CD4-positive, CD25-positive, alpha-beta regulatory T cell (primary cell): ENCODE data around the gene EPHA8. TPM values are rescaled to one million over a fixed set of nuclear protein-coding genes. Genes with fewer than 3 reads are reported as not detected.

Experiments
- ATAC-seq, 2 donors: fragments of 150-1000 bp; cut with Tn5 transposase; one replicate each; pipeline ENCODE4 v1.10.0; 2021; ENCODE audit warnings: low read depth in 2 of 2, moderate number of reproducible peaks in 2 of 2, moderate library complexity in 1 of 2
- DNase-seq, 3 donors: peaks; one replicate each; pipeline versions ENCODE4 v3.0.0 to v3.0.0-alpha.2; 2012 to 2022; ENCODE audit warnings: mixed read lengths in 1 of 3
- H3K27ac ChIP-seq: one replicate; pipeline ENCODE4 v1.7.0; 2013; ENCODE audit warnings: mild to moderate bottlenecking, low read length; ENCODE audit not compliant: insufficient read depth, poor library complexity, severe bottlenecking
- H3K27me3 ChIP-seq: one replicate; pipeline ENCODE4 v1.7.0; 2013; ENCODE audit warnings: low read length; ENCODE audit not compliant: control insufficient read depth, insufficient read depth
- H3K36me3 ChIP-seq: one replicate; pipeline ENCODE4 v1.7.0; 2013; ENCODE audit warnings: mild to moderate bottlenecking, low read length, moderate library complexity; ENCODE audit not compliant: control insufficient read depth, insufficient read depth
- H3K4me1 ChIP-seq: 2 replicates; pipeline ENCODE4 v1.7.0; 2013; ENCODE audit warnings: mild to moderate bottlenecking, low read length; ENCODE audit not compliant: insufficient read depth, control insufficient read depth, poor library complexity, severe bottlenecking
- H3K4me3 ChIP-seq: one replicate; pipeline ENCODE4 v1.7.0; 2013; ENCODE audit warnings: low read depth, mild to moderate bottlenecking, low read length, moderate library complexity
- H3K9me3 ChIP-seq, 2 experiments: 1 replicate in 1 of 2; 2 replicates in 1 of 2; pipeline ENCODE4 v1.7.0; 2013; ENCODE audit warnings: low read length in 2 of 2, mild to moderate bottlenecking in 1 of 2, moderate library complexity in 1 of 2; ENCODE audit not compliant: control insufficient read depth in 2 of 2
- H3K27ac Mint-ChIP-seq, 3 donors: one replicate each; pipeline ENCODE4 v1.8.0; 2020 to 2022; ENCODE audit warnings: mild to moderate bottlenecking in 3 of 3, mixed read lengths in 3 of 3, moderate library complexity in 2 of 3
- H3K27me3 Mint-ChIP-seq: one replicate; pipeline ENCODE4 v1.8.0; 2022; ENCODE audit warnings: mild to moderate bottlenecking, mixed read lengths
- H3K36me3 Mint-ChIP-seq: one replicate; pipeline ENCODE4 v1.8.0; 2020; ENCODE audit warnings: mixed read lengths
- H3K4me1 Mint-ChIP-seq, 4 donors: one replicate each; pipeline ENCODE4 v1.8.0; 2020 to 2022; ENCODE audit warnings: mixed read lengths in 4 of 4, mild to moderate bottlenecking in 1 of 4
- H3K4me3 Mint-ChIP-seq, 4 donors: one replicate each; pipeline ENCODE4 v1.8.0; 2020 to 2022; ENCODE audit warnings: mild to moderate bottlenecking in 4 of 4, mixed read lengths in 4 of 4, moderate library complexity in 3 of 4
- H3K9me3 Mint-ChIP-seq, 7 donors: one replicate each; pipeline ENCODE4 v1.8.0; 2020 to 2022; ENCODE audit warnings: mixed read lengths in 7 of 7, mild to moderate bottlenecking in 3 of 7, moderate library complexity in 2 of 7
- polyA plus RNA-seq, 4 donors: library from polyadenylated mRNA; unstranded; fragments of 300-500 nt; fragmentation: Illumina TruSeq; gene quantifications; one replicate each; pipeline ENCODE4 v1.2.3, GENCODE V29; 2021
- total RNA-seq: library from RNA; stranded (reverse); gene quantifications from one replicate; pipeline ENCODE4 v1.2.3, GENCODE V29; 2022

EPHA8 gene
- total RNA-seq (not detected), polyA plus RNA-seq (not detected)

DNA sequence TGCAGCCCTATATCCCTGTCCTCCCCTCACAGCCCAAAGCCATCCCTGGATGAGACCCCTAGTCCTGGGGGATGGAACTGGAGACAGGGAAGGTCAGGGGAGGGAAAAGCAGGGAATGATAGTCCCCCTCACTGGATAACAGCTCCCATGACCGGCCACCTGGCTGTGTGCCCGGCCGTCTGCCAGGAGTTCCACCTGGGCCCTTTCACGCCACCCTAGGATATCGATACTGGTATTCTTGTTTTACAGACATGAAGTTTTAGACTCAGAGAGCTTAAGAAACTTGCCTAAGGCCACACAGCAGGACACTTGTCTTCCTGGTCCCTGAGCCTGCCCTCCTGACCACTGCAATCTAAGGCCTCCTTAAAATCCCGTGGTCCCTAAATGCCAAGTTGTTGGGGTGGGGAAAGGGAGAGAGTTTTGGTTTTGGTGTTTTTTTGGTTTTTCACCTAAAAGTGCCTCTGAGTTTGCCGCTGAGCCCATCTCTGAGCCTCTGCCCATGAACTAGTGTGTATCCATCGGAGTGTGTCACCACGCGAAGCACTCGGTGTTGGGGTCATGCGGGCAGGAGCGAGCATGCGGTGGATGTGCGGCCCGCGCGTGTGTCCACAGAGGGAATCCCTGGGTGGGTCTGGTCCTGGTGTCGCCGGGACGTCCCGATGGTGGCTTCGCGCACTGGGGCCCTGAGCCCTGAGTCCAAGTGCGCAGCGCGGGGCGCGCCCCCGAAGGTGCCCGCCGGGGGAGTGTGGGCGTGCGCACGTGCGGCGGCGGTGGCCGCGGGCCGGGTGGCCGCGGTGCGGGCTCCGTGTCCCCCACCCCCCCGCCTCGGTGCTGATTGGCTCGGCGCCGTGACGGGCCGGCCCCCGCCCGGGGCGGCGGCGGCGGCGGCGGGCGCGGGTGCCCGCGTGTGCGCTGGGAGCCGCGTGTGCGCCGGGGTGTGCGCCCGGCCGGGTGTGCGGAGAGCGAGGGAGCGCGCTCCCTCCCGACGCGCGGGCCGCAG is at the start of gene EPHA8:
TSS of gene EPHA8 (plus strand) at position 906 of the 1,000 bp plus-strand sequence. CDS start 147 bp downstream, outside the sequence.
- H3K27me3 ChIP-seq, result peaks cover 4% of the 10 kb centered on the region
- Mint-ChIP-seq H3K36me3 (no peaks in the 10 kb centered on the region), H3K9me3 (peaks cover 0 to 2% (median 0%) of the 10 kb centered on the region in 7 donors), H3K27ac (no peak within 1 kb of the TSS), H3K27me3 (peaks cover 57% of the 10 kb centered on the region), H3K4me1 (peaks cover 0 to 8% (median 0%) of the 10 kb centered on the region in 4 donors), H3K4me3 (peak within 1 kb of the TSS in 2 of 4 donors; percentile 31 to 46)
- H3K27ac ChIP-seq, result no peak within 1 kb of the TSS
- no peaks in the 10 kb centered on the region for H3K9me3 ChIP-seq
- H3K4me1 ChIP-seq, result no peaks in the 10 kb centered on the region
- H3K4me3 ChIP-seq, result no peak within 1 kb of the TSS
- no peaks in the 10 kb centered on the region for H3K36me3 ChIP-seq
- no peak for DNase-seq
- no peak for ATAC-seq

DNA sequence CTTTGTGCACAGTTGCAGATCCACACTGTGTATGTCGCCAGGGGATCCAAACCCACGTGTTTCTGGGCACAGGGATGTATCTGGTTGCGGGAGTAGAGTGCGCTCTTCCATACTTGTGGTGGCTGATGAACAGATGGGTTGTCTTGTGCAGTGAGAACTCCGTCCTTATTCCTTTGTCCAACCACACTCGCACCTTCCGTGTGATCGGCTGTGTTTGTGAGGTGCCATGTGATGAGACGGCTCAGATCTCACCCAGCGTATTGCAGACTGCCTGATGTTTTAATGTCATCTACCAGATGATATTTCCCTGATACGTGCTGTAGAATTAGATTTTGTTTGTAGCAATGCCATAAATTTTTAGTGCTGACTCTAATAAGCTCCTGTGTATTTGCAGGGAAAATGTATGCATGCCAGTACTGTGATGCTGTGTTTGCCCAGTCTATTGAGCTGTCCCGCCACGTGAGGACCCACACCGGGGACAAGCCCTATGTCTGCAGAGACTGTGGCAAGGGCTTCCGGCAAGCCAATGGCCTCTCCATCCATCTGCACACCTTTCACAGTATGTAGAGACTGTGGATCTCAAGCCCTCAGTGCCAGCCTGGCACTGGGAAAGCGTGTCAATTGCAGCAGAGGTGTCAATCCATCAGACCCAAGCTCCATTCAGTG is 46.2 kb upstream of the EPHA8 start:
- Mint-ChIP-seq H3K27me3 (no peaks in the 10 kb centered on the region), H3K4me1 (no peaks in the 10 kb centered on the region), H3K36me3 (peaks cover 90% of the 10 kb centered on the region), H3K4me3 (no peak overlapping the region), H3K9me3 (no peaks in the 10 kb centered on the region), H3K27ac (no peak overlapping the region)
- Histone ChIP-seq H3K27ac (no peak overlapping the region), H3K4me1 (no peaks in the 10 kb centered on the region), H3K36me3 (peaks cover 97% of the 10 kb centered on the region), H3K4me3 (no peak overlapping the region), H3K9me3 (no peaks in the 10 kb centered on the region), H3K27me3 (no peaks in the 10 kb centered on the region)
- DNase-seq (no peak), ATAC-seq (no peak)

DNA sequence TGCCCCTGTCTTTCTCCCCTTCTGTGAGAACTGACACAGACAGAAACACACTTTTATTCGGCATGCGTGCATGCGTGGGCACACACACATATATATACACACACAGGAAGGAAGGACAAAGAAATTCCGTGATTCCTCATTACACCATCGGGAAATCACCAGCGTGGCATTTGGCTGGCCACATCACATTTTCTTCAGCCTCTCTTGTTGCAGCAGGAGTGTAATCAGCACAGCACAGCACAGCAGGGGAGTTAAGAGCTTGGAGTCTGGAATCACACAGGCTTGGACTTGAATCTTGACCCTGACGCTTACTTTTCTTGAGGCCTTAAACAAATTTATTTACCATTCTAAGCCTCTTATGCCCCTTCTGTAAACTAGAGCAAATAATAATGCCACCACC is 45.3 kb upstream of the EPHA8 start:
- Histone ChIP-seq H3K9me3 (no peaks in the 10 kb centered on the region), H3K4me1 (no peaks in the 10 kb centered on the region), H3K4me3 (no peak overlapping the region), H3K36me3 (peaks cover 94% of the 10 kb centered on the region), H3K27me3 (no peaks in the 10 kb centered on the region), H3K27ac (no peak overlapping the region)
- H3K4me3 Mint-ChIP-seq, result no peak overlapping the region
- H3K4me1 Mint-ChIP-seq, result no peaks in the 10 kb centered on the region
- H3K27me3 Mint-ChIP-seq, result no peaks in the 10 kb centered on the region
- H3K36me3 Mint-ChIP-seq, result peaks cover 87% of the 10 kb centered on the region
- no peaks in the 10 kb centered on the region for H3K9me3 Mint-ChIP-seq
- ATAC-seq (no peak), DNase-seq (no peak)
- peak overlapping the region in 1 of 3 donors; percentile 33 for H3K27ac Mint-ChIP-seq

DNA sequence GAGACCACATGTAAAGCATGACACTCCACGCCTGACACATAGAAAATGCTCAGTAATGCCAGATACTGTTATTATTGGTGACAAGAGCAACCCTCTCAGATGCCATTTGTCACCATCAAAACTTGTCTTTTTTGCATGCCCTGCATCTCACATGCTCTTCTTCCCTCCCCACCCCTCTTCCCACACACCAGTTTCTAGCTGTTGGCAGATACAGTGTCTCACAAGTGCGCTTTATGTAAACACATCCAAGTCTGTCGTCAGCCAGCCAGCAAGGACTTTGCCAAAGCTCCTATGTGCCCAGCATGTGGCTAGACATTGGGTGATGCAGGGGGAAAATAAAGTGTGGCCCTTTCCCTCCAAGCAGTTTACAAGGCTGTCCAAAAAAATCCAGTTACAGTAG is 44.9 kb upstream of the EPHA8 start:
- peaks cover 94% of the 10 kb centered on the region for H3K36me3 ChIP-seq
- DNase-seq (no peak), ATAC-seq (no peak)
- no peaks in the 10 kb centered on the region for H3K4me1 ChIP-seq
- Mint-ChIP-seq H3K9me3 (no peaks in the 10 kb centered on the region), H3K27me3 (no peaks in the 10 kb centered on the region), H3K4me3 (no peak overlapping the region), H3K36me3 (peaks cover 88% of the 10 kb centered on the region), H3K27ac (peak overlapping the region in 1 of 3 donors; percentile 33), H3K4me1 (no peaks in the 10 kb centered on the region)
- no peak overlapping the region for H3K4me3 ChIP-seq
- no peaks in the 10 kb centered on the region for H3K27me3 ChIP-seq
- H3K9me3 ChIP-seq, result no peaks in the 10 kb centered on the region
- no peak overlapping the region for H3K27ac ChIP-seq

DNA sequence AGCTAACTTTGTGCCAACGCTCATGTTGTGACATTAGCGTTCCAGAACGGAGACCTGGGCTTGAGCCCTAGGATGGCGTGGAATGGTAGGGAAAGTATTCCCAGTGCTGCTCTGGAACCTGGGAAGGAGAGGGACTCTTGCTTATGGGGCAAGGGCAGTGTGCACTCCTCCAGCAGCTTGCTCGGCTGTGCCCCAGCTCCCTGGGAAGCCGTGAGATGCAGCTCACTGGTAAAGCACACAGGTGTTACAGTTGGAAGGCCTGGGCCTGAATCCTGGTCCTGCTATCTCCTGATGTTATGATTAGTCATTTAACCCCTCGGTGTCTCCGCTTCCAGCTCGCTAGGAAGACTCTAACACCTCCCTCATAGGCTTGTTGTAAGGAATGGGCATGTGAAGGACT is 42.4 kb upstream of the EPHA8 start:
- H3K27me3 ChIP-seq, result no peaks in the 10 kb centered on the region
- no peak for DNase-seq
- no peaks in the 10 kb centered on the region for H3K9me3 ChIP-seq
- H3K36me3 ChIP-seq, result peaks cover 95% of the 10 kb centered on the region
- no peaks in the 10 kb centered on the region for H3K4me1 ChIP-seq
- Mint-ChIP-seq H3K36me3 (peaks cover 76% of the 10 kb centered on the region), H3K9me3 (no peaks in the 10 kb centered on the region), H3K27ac (no peak overlapping the region), H3K4me3 (no peak overlapping the region), H3K4me1 (no peaks in the 10 kb centered on the region), H3K27me3 (no peaks in the 10 kb centered on the region)
- H3K4me3 ChIP-seq, result no peak overlapping the region
- no peak overlapping the region for H3K27ac ChIP-seq
- ATAC-seq, result no peak

DNA sequence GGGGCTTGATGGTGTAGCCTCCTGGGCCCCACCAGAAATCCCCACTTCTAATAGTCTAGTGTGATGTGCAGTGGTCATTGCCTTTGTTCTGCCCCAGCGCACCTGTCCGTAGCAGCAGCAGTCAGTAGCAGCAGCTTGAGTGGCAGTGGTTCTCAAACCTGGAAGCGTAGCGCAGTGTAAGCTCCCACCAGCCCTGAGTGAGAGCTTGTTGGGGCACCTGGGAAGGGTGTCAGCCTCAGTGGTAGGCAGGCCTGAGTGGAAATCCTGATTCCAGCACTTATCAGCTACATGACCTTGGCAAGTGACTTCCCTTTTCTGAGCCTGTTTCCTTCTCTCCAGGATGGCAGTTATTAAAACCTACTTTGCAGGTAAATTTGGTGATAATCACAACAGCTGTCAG is 41.6 kb upstream of the EPHA8 start:
- ATAC-seq (no peak), DNase-seq (no peak)
- no peak overlapping the region for H3K27ac Mint-ChIP-seq
- Histone ChIP-seq H3K4me3 (no peak overlapping the region), H3K9me3 (no peaks in the 10 kb centered on the region), H3K4me1 (no peaks in the 10 kb centered on the region), H3K27me3 (no peaks in the 10 kb centered on the region), H3K27ac (no peak overlapping the region), H3K36me3 (peaks cover 96% of the 10 kb centered on the region)
- no peaks in the 10 kb centered on the region for H3K4me1 Mint-ChIP-seq
- peaks cover 76% of the 10 kb centered on the region for H3K36me3 Mint-ChIP-seq
- no peak overlapping the region for H3K4me3 Mint-ChIP-seq
- no peaks in the 10 kb centered on the region for H3K27me3 Mint-ChIP-seq
- H3K9me3 Mint-ChIP-seq, result no peaks in the 10 kb centered on the region

DNA sequence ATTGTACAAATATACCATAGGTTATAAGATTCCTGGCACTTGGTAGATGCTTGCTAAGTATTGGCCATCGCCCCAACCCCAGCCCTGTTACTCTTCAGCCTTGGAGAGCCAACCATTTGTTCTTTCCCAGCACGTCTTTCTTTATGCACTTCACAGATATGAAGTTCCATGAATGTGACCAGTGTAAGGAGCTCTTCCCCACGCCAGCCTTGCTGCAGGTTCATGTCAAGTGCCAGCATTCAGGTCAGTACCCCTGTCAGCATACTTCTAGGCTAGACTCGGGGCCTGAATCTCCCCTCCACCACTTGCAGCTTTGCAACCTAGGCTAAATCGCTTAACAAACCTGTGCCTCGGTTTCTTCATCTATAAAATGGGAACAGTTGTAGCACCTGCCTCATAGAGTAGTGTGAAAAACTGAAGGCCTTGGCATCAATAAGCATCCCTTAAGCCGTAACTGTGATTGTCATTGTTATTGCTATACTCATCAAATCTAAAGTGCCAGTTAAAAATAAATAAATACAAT is 41.0 kb upstream of the EPHA8 start:
- Histone ChIP-seq H3K4me1 (no peaks in the 10 kb centered on the region), H3K4me3 (no peak overlapping the region), H3K9me3 (no peaks in the 10 kb centered on the region), H3K27me3 (no peaks in the 10 kb centered on the region), H3K36me3 (peaks cover 95% of the 10 kb centered on the region), H3K27ac (no peak overlapping the region)
- no peaks in the 10 kb centered on the region for H3K4me1 Mint-ChIP-seq
- H3K4me3 Mint-ChIP-seq, result no peak overlapping the region
- DNase-seq, result no peak
- peak overlapping the region in 1 of 3 donors; percentile 52 for H3K27ac Mint-ChIP-seq
- no peak for ATAC-seq
- no peaks in the 10 kb centered on the region for H3K9me3 Mint-ChIP-seq
- peaks cover 76% of the 10 kb centered on the region for H3K36me3 Mint-ChIP-seq
- no peaks in the 10 kb centered on the region for H3K27me3 Mint-ChIP-seq
